HUES6 (cell line): Measurements from ENCODE around the gene AQP7.
"Not testable (repeated sequence)": the region's sequence is repeated elsewhere in the genome, so short reads cannot be mapped to it uniquely, and the experiment has no call there.

Experiments
- H3K27ac ChIP-seq: 2 replicates; pipeline ENCODE4 v1.7.0; 2013; ENCODE audit warnings: low read depth, mild to moderate bottlenecking, low read length, inconsistent platforms
- H3K27me3 ChIP-seq: 2 replicates; pipeline ENCODE4 v1.6.1; 2013; ENCODE audit warnings: low read length; ENCODE audit not compliant: control insufficient read depth, insufficient read depth
- H3K36me3 ChIP-seq: 2 replicates; pipeline ENCODE4 v1.6.1; 2013; ENCODE audit warnings: low read length; ENCODE audit not compliant: control insufficient read depth, insufficient read depth
- H3K4me1 ChIP-seq: 2 replicates; pipeline ENCODE4 v1.6.1; 2013; ENCODE audit warnings: low read length; ENCODE audit not compliant: control insufficient read depth, insufficient read depth
- H3K4me3 ChIP-seq: 2 replicates; pipeline ENCODE4 v1.5.1; 2013; ENCODE audit warnings: low read depth, low read length
- H3K9ac ChIP-seq: one replicate; pipeline ENCODE4 v1.6.1; 2013; ENCODE audit warnings: mild to moderate bottlenecking, low read length
- H3K9me3 ChIP-seq: 2 replicates; pipeline ENCODE4 v1.6.1; 2013; ENCODE audit warnings: low read depth, low read length; ENCODE audit not compliant: control insufficient read depth, insufficient read depth

AQP7 gene

GRCh38 chr9:33364814-33365213 is 37.6 kb downstream of the AQP7 start:
- not testable (repeated sequence) for H3K27me3 ChIP-seq, H3K4me1 ChIP-seq, H3K9ac ChIP-seq, H3K9me3 ChIP-seq, H3K27ac ChIP-seq, H3K4me3 ChIP-seq
- H3K36me3 ChIP-seq = peaks cover 47% of the 10 kb centered on the region

- H3K27me3 ChIP-seq = no peaks in the 10 kb centered on the region
- no peaks in the 10 kb centered on the region for H3K9me3 ChIP-seq
- no peak overlapping the region for H3K27ac ChIP-seq
- H3K4me3 ChIP-seq = no peak overlapping the region
- peaks cover 42% of the 10 kb centered on the region for H3K36me3 ChIP-seq
- H3K4me1 ChIP-seq = no peaks in the 10 kb centered on the region
- no peak overlapping the region for H3K9ac ChIP-seq
Observed at GRCh38 chr9:33364127-33364526, 38.2 kb downstream of the AQP7 start.

- peaks cover 23% of the 10 kb centered on the region for H3K36me3 ChIP-seq
- H3K27ac ChIP-seq, H3K4me3 ChIP-seq, H3K9me3 ChIP-seq, H3K4me1 ChIP-seq, H3K9ac ChIP-seq, H3K27me3 ChIP-seq: not testable (repeated sequence)
Observed at GRCh38 chr9:33358641-33359040, 43.7 kb downstream of the AQP7 start.

GRCh38 chr9:33355933-33356332 is 46.4 kb downstream of the AQP7 start:
- Histone ChIP-seq H3K27ac (no peak overlapping the region), H3K36me3 (peaks cover 26% of the 10 kb centered on the region), H3K27me3 (no peaks in the 10 kb centered on the region), H3K9ac (no peak overlapping the region), H3K4me1 (no peaks in the 10 kb centered on the region), H3K4me3 (no peak overlapping the region), H3K9me3 (no peaks in the 10 kb centered on the region)

- H3K4me1 ChIP-seq = no peaks in the 10 kb centered on the region
Observed at GRCh38 chr9:33354651-33355211, 47.6 kb downstream of the AQP7 start.

GRCh38 chr9:33351547-33351946 is 50.8 kb downstream of the AQP7 start:
- Histone ChIP-seq H3K9ac (no peak overlapping the region), H3K9me3 (no peaks in the 10 kb centered on the region), H3K4me3 (no peak overlapping the region), H3K36me3 (peaks cover 53% of the 10 kb centered on the region), H3K27ac (no peak overlapping the region), H3K27me3 (no peaks in the 10 kb centered on the region), H3K4me1 (peaks cover 4% of the 10 kb centered on the region; the same call in 1 of the 2 replicates)

More at GRCh38 chr9:33354651-33355211, 47.6 kb downstream of the AQP7 start:
- Histone ChIP-seq H3K4me3 (no peak overlapping the region), H3K27me3 (no peaks in the 10 kb centered on the region), H3K9me3 (no peaks in the 10 kb centered on the region), H3K9ac (no peak overlapping the region), H3K27ac (no peak overlapping the region), H3K36me3 (peaks cover 26% of the 10 kb centered on the region)

- Histone ChIP-seq H3K27me3 (no peaks in the 10 kb centered on the region), H3K27ac (no peak overlapping the region), H3K4me1 (peaks cover 4% of the 10 kb centered on the region; the same call in 1 of the 2 replicates), H3K9me3 (no peaks in the 10 kb centered on the region), H3K4me3 (no peak overlapping the region), H3K9ac (no peak overlapping the region), H3K36me3 (peaks cover 58% of the 10 kb centered on the region)
Observed at GRCh38 chr9:33350310-33350709, 52.1 kb downstream of the AQP7 start.

GRCh38 chr9:33349743-33350142 is 52.6 kb downstream of the AQP7 start:
- peaks cover 54% of the 10 kb centered on the region for H3K36me3 ChIP-seq
- no peak overlapping the region for H3K9ac ChIP-seq
- H3K9me3 ChIP-seq = no peaks in the 10 kb centered on the region
- no peaks in the 10 kb centered on the region for H3K27me3 ChIP-seq
- no peak overlapping the region for H3K27ac ChIP-seq
- peaks cover 4% of the 10 kb centered on the region; the same call in 1 of the 2 replicates for H3K4me1 ChIP-seq
- no peak overlapping the region for H3K4me3 ChIP-seq

- Histone ChIP-seq H3K9me3 (no peaks in the 10 kb centered on the region), H3K4me3 (no peak overlapping the region), H3K4me1 (peaks cover 4% of the 10 kb centered on the region; the same call in 1 of the 2 replicates), H3K27ac (no peak overlapping the region), H3K36me3 (peaks cover 52% of the 10 kb centered on the region), H3K27me3 (no peaks in the 10 kb centered on the region), H3K9ac (no peak overlapping the region)
Observed at GRCh38 chr9:33348998-33349397, 53.4 kb downstream of the AQP7 start.

- no peak overlapping the region for H3K27ac ChIP-seq
- H3K36me3 ChIP-seq = peaks cover 69% of the 10 kb centered on the region
- no peak overlapping the region for H3K4me3 ChIP-seq
- H3K9me3 ChIP-seq = no peaks in the 10 kb centered on the region
- H3K27me3 ChIP-seq = no peaks in the 10 kb centered on the region
- H3K4me1 ChIP-seq = peaks cover 4% of the 10 kb centered on the region; the same call in 1 of the 2 replicates
- H3K9ac ChIP-seq = no peak overlapping the region
Observed at GRCh38 chr9:33346564-33346963, 55.8 kb downstream of the AQP7 start.

GRCh38 chr9:33344145-33344544 is 58.2 kb downstream of the AQP7 start:
- Histone ChIP-seq H3K4me3 (no peak overlapping the region), H3K36me3 (peaks cover 89% of the 10 kb centered on the region), H3K9ac (no peak overlapping the region), H3K27me3 (no peaks in the 10 kb centered on the region), H3K4me1 (peaks cover 4% of the 10 kb centered on the region; the same call in 1 of the 2 replicates), H3K27ac (no peak overlapping the region), H3K9me3 (peaks cover 21% of the 10 kb centered on the region)
